K562 (cell line): ENCODE data around the gene HFE. TPM values are rescaled to one million over a fixed set of nuclear protein-coding genes. Genes with fewer than 3 reads are reported as not detected.

Experiments
- ATAC-seq: fragments of 200-7000 bp; cut with Tn5 transposase; 3 replicates; pipeline ENCODE4 v1.9.1; 2020; ENCODE audit warnings: moderate library complexity
- BruUV-seq: library from RNA; stranded (reverse); fragments of 400-500 nt; replicated peaks from 2 replicates; lab custom pipeline; 2021; lab: Mats Ljungman, UMichigan
- CTCF ChIA-PET: fragments of 300-600 bp; formaldehyde crosslinking; extraction: SDS; loops from one replicate; lab custom pipeline; 2021; ENCODE audit warnings: low intra/inter-chr PET ratio; lab: Yijun Ruan, JAX
- POLR2A ChIA-PET: fragments of 300-600, 350-650 bp; sonication (Branson Sonifier 250); formaldehyde crosslinking; extraction: SDS; loops from one replicate; lab custom pipeline; 2021; ENCODE audit warnings: antibody characterized with exemption, inconsistent platforms; lab: Yijun Ruan, JAX
- DNase-seq, 4 experiments: peaks; one replicate each; pipeline versions ENCODE4 v3.0.0 to v3.0.0-alpha.2; 2011 to 2018; ENCODE audit warnings: low spot score in 3 of 4, mixed read lengths in 3 of 4; ENCODE audit errors: extremely low read depth in 1 of 4
- FAIRE-seq: peaks from 2 replicates; lab custom pipeline; 2011; peaks lifted over from hg19 to GRCh38; lab: Jason Lieb, UNC
- H2AFZ ChIP-seq: 2 replicates; pipeline ENCODE4 v1.6.0; 2011; ENCODE audit warnings: low read depth, low read length, control low read depth, inconsistent platforms
- H3K27ac ChIP-seq: fragments of 200-600 bp; 3 replicates; pipeline ENCODE4 v1.8.0; 2011; ENCODE audit warnings: low read depth, mild to moderate bottlenecking, control low read depth, inconsistent platforms, low read length, moderate library complexity, mixed read lengths; ENCODE audit errors: extremely low read depth
- H3K27me3 ChIP-seq, 2 experiments: fragments of 300-600 bp in 1 of 2; 2 replicates in 1 of 2; 3 replicates in 1 of 2; pipeline versions ENCODE4 v1.6.0 to v1.8.0; 2011; ENCODE audit warnings: inconsistent platforms in 2 of 2, low read length in 2 of 2, mild to moderate bottlenecking in 1 of 2, mixed read lengths in 1 of 2, moderate library complexity in 1 of 2; ENCODE audit not compliant: control insufficient read depth in 2 of 2, insufficient read depth in 2 of 2
- H3K36me3 ChIP-seq: fragments of 300-600 bp; 3 replicates; pipeline ENCODE4 v1.8.0; 2011; ENCODE audit warnings: mild to moderate bottlenecking, low read length, inconsistent platforms; ENCODE audit not compliant: control insufficient read depth, insufficient read depth
- H3K4me1 ChIP-seq, 2 experiments: fragments of 200-600 bp in 1 of 2; replicated peaks in 1 of 2; 2 replicates in 1 of 2; 3 replicates in 1 of 2; pipeline versions ENCODE4 v1.5.1 to v1.8.0; 2011; ENCODE audit warnings: inconsistent platforms in 2 of 2, low read length in 2 of 2, mild to moderate bottlenecking in 1 of 2, mixed read lengths in 1 of 2, moderate library complexity in 1 of 2; ENCODE audit not compliant: control insufficient read depth in 2 of 2, insufficient read depth in 2 of 2
- H3K4me2 ChIP-seq: 2 replicates; pipeline ENCODE4 v1.6.1; 2011; ENCODE audit warnings: low read length, control low read depth, inconsistent platforms, mixed read lengths; ENCODE audit not compliant: insufficient read depth
- H3K4me3 ChIP-seq: fragments of 200-600 bp; sonication (generic), shearing (Covaris generic); 2 replicates; pipeline ENCODE4 v1.5.1; 2016; ENCODE audit warnings: control low read depth, inconsistent platforms
- H3K79me2 ChIP-seq: fragments of 200-600 bp; 3 replicates; pipeline ENCODE4 v1.8.0; 2011; ENCODE audit warnings: low read length, inconsistent platforms; ENCODE audit not compliant: control insufficient read depth, insufficient read depth
- H3K9ac ChIP-seq, 2 experiments: 2 replicates each; pipeline versions ENCODE4 v1.6.0 to v1.6.1; 2011; ENCODE audit warnings: low read depth in 2 of 2, low read length in 2 of 2, control low read depth in 1 of 2, inconsistent platforms in 1 of 2, mild to moderate bottlenecking in 1 of 2, mixed read lengths in 1 of 2; ENCODE audit not compliant: insufficient read depth in 1 of 2
- H3K9me1 ChIP-seq: one replicate; pipeline ENCODE4 v1.6.0; 2011; ENCODE audit warnings: inconsistent platforms, mild to moderate bottlenecking, low read length, moderate library complexity; ENCODE audit not compliant: control insufficient read depth, insufficient read depth
- H3K9me3 ChIP-seq: replicated peaks from 2 replicates; pipeline ENCODE4 v1.5.1; 2011; ENCODE audit warnings: low read depth, low read length, inconsistent platforms; ENCODE audit not compliant: control insufficient read depth, insufficient read depth
- H4K20me1 ChIP-seq: replicated peaks from 2 replicates; pipeline ENCODE4 v1.6.1; 2011; ENCODE audit warnings: low read length, inconsistent platforms, mixed read lengths; ENCODE audit not compliant: control insufficient read depth, insufficient read depth
- ADNP ChIP-seq: fragments of 200-800 bp; sonication (Bioruptor generic); IDR thresholded peaks from 2 replicates; pipeline ENCODE4 v1.6.1; 2016; ENCODE audit warnings: missing genetic modification characterization, missing compliant biosample characterization
- CBFA2T3 ChIP-seq: fragments of 450-650 bp; IDR thresholded peaks from 2 replicates; pipeline ENCODE4 v1.6.1; 2017
- FIP1L1 ChIP-seq: fragments of 200-400 bp; formaldehyde crosslinking; IDR thresholded peaks from 2 replicates; pipeline ENCODE4 v1.6.1; 2018; ENCODE audit warnings: mild to moderate bottlenecking, low read depth, low read length; ENCODE audit not compliant: poor library complexity, severe bottlenecking
- HLTF ChIP-seq: fragments of 450-650 bp; IDR thresholded peaks from 2 replicates; pipeline ENCODE4 v1.6.1; 2016
- HNRNPLL ChIP-seq: fragments of 200-400 bp; formaldehyde crosslinking; IDR thresholded peaks from 2 replicates; pipeline ENCODE4 v1.6.1; 2017; ENCODE audit warnings: low read length, low read depth, mild to moderate bottlenecking; ENCODE audit not compliant: poor library complexity, severe bottlenecking
- ILK ChIP-seq: fragments of 450-650 bp; IDR thresholded peaks from 2 replicates; pipeline ENCODE4 v1.6.1; 2016; ENCODE audit warnings: missing genetic modification characterization, low read depth, mild to moderate bottlenecking, missing compliant biosample characterization, moderate library complexity, borderline replicate concordance
- KLF16 ChIP-seq: IDR thresholded peaks from 2 replicates; pipeline ENCODE4 v1.6.1; 2016; ENCODE audit warnings: antibody characterized with exemption
- MIER1 ChIP-seq: fragments of 450-650 bp; IDR thresholded peaks from 2 replicates; pipeline ENCODE4 v1.6.1; 2016; ENCODE audit warnings: antibody characterized with exemption, mild to moderate bottlenecking, low read depth
- MTF1 ChIP-seq: fragments of 250-450 bp; sonication (Bioruptor Pico); IDR thresholded peaks from 2 replicates; pipeline ENCODE4 v1.9.0; 2021; ENCODE audit warnings: moderate library complexity, mild to moderate bottlenecking, inconsistent platforms, borderline replicate concordance
- NFE2 ChIP-seq: IDR thresholded peaks from 2 replicates; pipeline ENCODE4 v1.6.1; 2014; ENCODE audit warnings: antibody characterized with exemption, low read depth
- NFIC ChIP-seq: fragments of 450-650 bp; IDR thresholded peaks from 2 replicates; pipeline ENCODE4 v1.6.1; 2017; ENCODE audit warnings: mild to moderate bottlenecking, inconsistent platforms
- PTRF ChIP-seq: fragments of 450-650 bp; IDR thresholded peaks from 2 replicates; pipeline ENCODE4 v1.6.1; 2016; ENCODE audit warnings: mild to moderate bottlenecking, missing genetic modification characterization, missing compliant biosample characterization
- RBM22 ChIP-seq: fragments of 200-400 bp; formaldehyde crosslinking; IDR thresholded peaks from 2 replicates; pipeline ENCODE4 v1.6.1; 2018; ENCODE audit warnings: low read length, low read depth; ENCODE audit not compliant: poor library complexity, severe bottlenecking
- ZNF282 ChIP-seq: sonication (generic); formaldehyde crosslinking; IDR thresholded peaks from 2 replicates; pipeline ENCODE4 v1.8.1; 2023; ENCODE audit warnings: missing genetic modification reagents
- ZNF589 ChIP-seq: fragments of 200-800 bp; sonication (Bioruptor generic); IDR thresholded peaks from 2 replicates; pipeline ENCODE4 v1.6.1; 2016; ENCODE audit warnings: low read depth, missing genetic modification characterization, missing compliant biosample characterization
- WGBS: fragments of 100-300 bp; shearing (Covaris generic); methylation state at CpG from one replicate; pipeline ENCODE4 v1.1.6; 2016; ENCODE audit warnings: low coverage, mixed read lengths; ENCODE audit not compliant: insufficient coverage; ENCODE audit errors: missing lambda C conversion rate; 5-methylcytosine and 5-hydroxymethylcytosine counted together
- in situ Hi-C: fragments of 300-500 bp; cut with MboI; formaldehyde crosslinking; loops from 4 replicates; pipeline ENCODE4 v1.15.0; 2018; ENCODE audit warnings: inconsistent platforms, mixed read lengths
- intact Hi-C: fragments of 100-400 bp; cut with micrococcal nuclease; formaldehyde crosslinking; loops from 2 replicates; pipeline ENCODE4 v1.14.2; 2022
- polyA plus RNA-seq, 8 experiments: library from polyadenylated mRNA; depleted of rRNA in 4 of 8; stranded (reverse) in 5 of 8; unstranded in 3 of 8; fragments of >200 nt; fragmentation: Nextera tagmentation in 2 of 8; fragmentation: Illumina TruSeq in 1 of 8; extraction: Ambion mirVana in 2 of 8; extraction: Trizol in 1 of 8; gene quantifications; 2 replicates each; pipeline versions ENCODE4 v1.2.1 to v1.2.3, GENCODE V29; 2011 to 2014; ENCODE audit warnings: inconsistent platforms in 1 of 8, missing spikeins in 1 of 8
- total RNA-seq, 7 experiments: library from RNA; depleted of rRNA in 6 of 7; stranded (reverse); fragments of >200 nt in 6 of 7; fragmentation: Illumina TruSeq in 2 of 7; extraction: Trizol in 2 of 7; gene quantifications; 2 replicates each; pipeline versions ENCODE4 v1.2.1 to v1.2.3, GENCODE V29; 2011 to 2021; ENCODE audit warnings: low replicate concordance in 1 of 7
- TF ChIP-seq, protein P1 (sequence below): fragments of 250-450 bp; sonication (Bioruptor Pico); IDR thresholded peaks from 2 replicates; pipeline ENCODE4 v1.9.0; 2021; ENCODE audit warnings: mild to moderate bottlenecking, inconsistent platforms
- TF ChIP-seq, protein P2 (sequence below): sonication (generic); formaldehyde crosslinking; IDR thresholded peaks from 2 replicates; pipeline ENCODE4 v1.8.0; 2022; ENCODE audit warnings: missing genetic modification reagents, mild to moderate bottlenecking, borderline replicate concordance
- TF ChIP-seq, protein P3 (sequence below): fragments of 450-650 bp; formaldehyde crosslinking; IDR thresholded peaks from 2 replicates; pipeline ENCODE4 v1.4.0; 2020; ENCODE audit warnings: mild to moderate bottlenecking, moderate library complexity

HFE gene
- total and polyA plus RNA-seq, 9 of the 15 experiments (the other 6 are each of a cell fraction or from before 2014, with no cell fraction given) = 0.14 to 1.2 (median 0.76) TPM

DNA sequence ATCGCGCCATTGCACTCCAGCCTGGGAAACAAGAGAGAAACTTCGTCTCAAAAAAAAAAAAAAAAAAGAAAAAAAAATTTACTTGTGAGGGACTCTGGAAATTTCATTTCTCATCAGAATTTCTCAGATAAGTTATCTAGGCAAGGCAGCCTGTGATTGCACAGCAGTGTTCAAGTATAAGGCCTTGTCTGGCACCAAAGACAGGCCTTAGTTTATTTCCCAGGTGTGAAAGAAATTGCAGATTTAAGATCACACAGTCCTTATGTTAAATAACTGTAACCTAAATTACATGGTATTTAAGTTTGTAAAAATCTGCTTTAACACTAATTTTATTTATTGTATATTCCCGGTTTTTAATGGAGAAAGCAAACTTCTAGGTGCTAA lies 34.8 kb downstream of the HFE start:
- no peak for ATAC-seq
- Histone ChIP-seq H3K9ac (peak overlapping the region; percentile 90 to 96), H3K9me1 (no peaks in the 10 kb centered on the region), H3K9me3 (no peaks in the 10 kb centered on the region), H3K36me3 (peaks cover 40% of the 10 kb centered on the region), H3K27me3 (no peaks in the 10 kb centered on the region), H4K20me1 (peaks cover 30% of the 10 kb centered on the region), H3K27ac (peak overlapping the region; percentile 95), H3K4me3 (peak overlapping the region; percentile 72), H2AFZ (no peak overlapping the region), H3K4me1 (peaks cover 3 to 10% of the 10 kb centered on the region in 2 experiments; a peak in 4 of 5 replicates), H3K4me2 (peak overlapping the region; percentile 93), H3K79me2 (peaks cover 98% of the 10 kb centered on the region)
- no TSS peak for BruUV-seq
- intact Hi-C loops (loop anchor here (1.0 to 10.0 kb wide), 5 partner anchors 19 to 1773 kb away; a partner anchor contains a TSS), in situ Hi-C loops (loop anchor here (5.0 to 10.0 kb wide), 3 partner anchors 75 to 1713 kb away; a partner anchor contains a TSS)
- no peak for FAIRE-seq
- ChIA-PET POLR2A (interaction anchor here (0.7 to 1.0 kb wide), 3 partner anchors 18 to 77 kb away, joined by 3 to 6 read pairs (median 4); a partner anchor contains a TSS), CTCF (interaction anchor here (0.6 kb wide), 1 partner anchor 176 kb away, joined by 6 read pairs; no protein-coding TSS in a partner anchor)
- 0% methylated on average over 1 of the region's 4 CpGs for WGBS
- DNase-seq = peak in 1 of 4 experiments; percentile 62
- TF ChIP-seq NFIC (peak; percentile 17; the same call in 1 of the 2 replicates), PTRF (tag) (0 out of 2 replicates have a peak, but pooled peaks have one; percentile 33), NFE2 (no peak), FIP1L1 (peak; percentile 41), KLF16 (0 out of 2 replicates have a peak, but pooled peaks have one; percentile 23), MIER1 (no peak), ZNF282 (no peak), HNRNPLL (no peak), MTF1 (CRISPR knock-in tag) (0 out of 2 replicates have a peak, but pooled peaks have one; percentile 12), CBFA2T3 (peak; percentile 80), RBM22 (peak; percentile 33), ILK (tag) (no peak), ADNP (peak; percentile 11; the same call in 1 of the 2 replicates), ZNF589 (CRISPR knock-in tag) (no peak), HLTF (no peak)
- TF ChIP-seq, protein P1, sequence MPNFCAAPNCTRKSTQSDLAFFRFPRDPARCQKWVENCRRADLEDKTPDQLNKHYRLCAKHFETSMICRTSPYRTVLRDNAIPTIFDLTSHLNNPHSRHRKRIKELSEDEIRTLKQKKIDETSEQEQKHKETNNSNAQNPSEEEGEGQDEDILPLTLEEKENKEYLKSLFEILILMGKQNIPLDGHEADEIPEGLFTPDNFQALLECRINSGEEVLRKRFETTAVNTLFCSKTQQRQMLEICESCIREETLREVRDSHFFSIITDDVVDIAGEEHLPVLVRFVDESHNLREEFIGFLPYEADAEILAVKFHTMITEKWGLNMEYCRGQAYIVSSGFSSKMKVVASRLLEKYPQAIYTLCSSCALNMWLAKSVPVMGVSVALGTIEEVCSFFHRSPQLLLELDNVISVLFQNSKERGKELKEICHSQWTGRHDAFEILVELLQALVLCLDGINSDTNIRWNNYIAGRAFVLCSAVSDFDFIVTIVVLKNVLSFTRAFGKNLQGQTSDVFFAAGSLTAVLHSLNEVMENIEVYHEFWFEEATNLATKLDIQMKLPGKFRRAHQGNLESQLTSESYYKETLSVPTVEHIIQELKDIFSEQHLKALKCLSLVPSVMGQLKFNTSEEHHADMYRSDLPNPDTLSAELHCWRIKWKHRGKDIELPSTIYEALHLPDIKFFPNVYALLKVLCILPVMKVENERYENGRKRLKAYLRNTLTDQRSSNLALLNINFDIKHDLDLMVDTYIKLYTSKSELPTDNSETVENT (CRISPR knock-in tag) = no peak
- TF ChIP-seq, protein P2, sequence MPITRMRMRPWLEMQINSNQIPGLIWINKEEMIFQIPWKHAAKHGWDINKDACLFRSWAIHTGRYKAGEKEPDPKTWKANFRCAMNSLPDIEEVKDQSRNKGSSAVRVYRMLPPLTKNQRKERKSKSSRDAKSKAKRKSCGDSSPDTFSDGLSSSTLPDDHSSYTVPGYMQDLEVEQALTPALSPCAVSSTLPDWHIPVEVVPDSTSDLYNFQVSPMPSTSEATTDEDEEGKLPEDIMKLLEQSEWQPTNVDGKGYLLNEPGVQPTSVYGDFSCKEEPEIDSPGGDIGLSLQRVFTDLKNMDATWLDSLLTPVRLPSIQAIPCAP (CRISPR knock-in tag) = no peak
- TF ChIP-seq, protein P3, sequence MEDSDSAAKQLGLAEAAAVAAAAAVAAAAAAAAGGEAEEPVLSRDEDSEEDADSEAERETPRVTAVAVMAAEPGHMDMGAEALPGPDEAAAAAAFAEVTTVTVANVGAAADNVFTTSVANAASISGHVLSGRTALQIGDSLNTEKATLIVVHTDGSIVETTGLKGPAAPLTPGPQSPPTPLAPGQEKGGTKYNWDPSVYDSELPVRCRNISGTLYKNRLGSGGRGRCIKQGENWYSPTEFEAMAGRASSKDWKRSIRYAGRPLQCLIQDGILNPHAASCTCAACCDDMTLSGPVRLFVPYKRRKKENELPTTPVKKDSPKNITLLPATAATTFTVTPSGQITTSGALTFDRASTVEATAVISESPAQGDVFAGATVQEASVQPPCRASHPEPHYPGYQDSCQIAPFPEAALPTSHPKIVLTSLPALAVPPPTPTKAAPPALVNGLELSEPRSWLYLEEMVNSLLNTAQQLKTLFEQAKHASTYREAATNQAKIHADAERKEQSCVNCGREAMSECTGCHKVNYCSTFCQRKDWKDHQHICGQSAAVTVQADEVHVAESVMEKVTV (CRISPR knock-in tag) = no peak
